Suprapubic skin (tissue), 4 donors: ENCODE data around the gene SSH3.

Source experiments
- CTCF ChIP-seq, 2 donors: fragments of 200-600 bp in 1 of 2; fragments of 450-650 bp in 1 of 2; sonication (generic) in 1 of 2; IDR thresholded peaks; one replicate each; pipeline ENCODE4 v1.5.1; 2016 to 2019; ENCODE audit warnings: antibody characterized with exemption in 2 of 2, mild to moderate bottlenecking in 1 of 2, moderate library complexity in 1 of 2
- POLR2A ChIP-seq, 2 donors: fragments of 450-650 bp; IDR thresholded peaks; one replicate each; pipeline ENCODE4 v1.6.1; 2017; ENCODE audit warnings: antibody characterized with exemption in 2 of 2, mild to moderate bottlenecking in 2 of 2, moderate library complexity in 2 of 2
- POLR2AphosphoS5 ChIP-seq, 3 donors: sonication (generic); formaldehyde crosslinking; IDR thresholded peaks; one replicate each; pipeline ENCODE4 v1.6.1; 2017; ENCODE audit warnings: antibody characterized with exemption in 3 of 3

- no peak for TF ChIP-seq POLR2A (IDR thresholded peaks at IDR 0.05)
- no peak for TF ChIP-seq POLR2AphosphoS5 (IDR thresholded peaks at IDR 0.05)
- no peak for TF ChIP-seq CTCF (IDR thresholded peaks at IDR 0.05)
Observed at GRCh38 chr11:67292671-67293070, 10.7 kb upstream of the SSH3 start.
